Ascending aorta (tissue), 2 donors: Measurements from ENCODE around the gene DEPDC5. TPM values are rescaled to one million over a fixed set of nuclear protein-coding genes. Genes with fewer than 3 reads are reported as not detected.

ENCODE experiments used
- DNase-seq, 2 donors: peaks; one replicate each; pipeline ENCODE4 v3.0.0-alpha.2; 2019; ENCODE audit warnings: low spot score in 2 of 2
- H3K27ac ChIP-seq, 2 donors: fragments of 200-600 bp; sonication (generic); one replicate each; pipeline ENCODE4 v1.5.1; 2016 to 2017; ENCODE audit warnings: mild to moderate bottlenecking in 1 of 2
- H3K27me3 ChIP-seq: fragments of 200-600 bp; sonication (generic); one replicate; pipeline ENCODE4 v1.5.1; 2017
- H3K36me3 ChIP-seq, 2 donors: fragments of 200-600 bp; sonication (generic); one replicate each; pipeline ENCODE4 v1.5.1; 2016
- H3K4me1 ChIP-seq, 2 donors: fragments of 200-600 bp; sonication (generic); one replicate each; pipeline ENCODE4 v1.5.1; 2016 to 2017; ENCODE audit warnings: mild to moderate bottlenecking in 1 of 2
- H3K4me3 ChIP-seq, 2 donors: fragments of 200-600 bp; sonication (generic); one replicate each; pipeline ENCODE4 v1.5.1; 2016 to 2017; ENCODE audit warnings: mild to moderate bottlenecking in 1 of 2
- H3K9me3 ChIP-seq, 2 donors: fragments of 200-600 bp; sonication (generic); one replicate each; pipeline ENCODE4 v1.5.1; 2016
- intact Hi-C: fragments of 100-400 bp; cut with DNase I; formaldehyde crosslinking; loops from one replicate; pipeline ENCODE4 v1.15.1; 2023
- total RNA-seq: library from RNA; depleted of rRNA; stranded (reverse); fragments of >200 nt; gene quantifications from one replicate; pipeline ENCODE4 v1.1.0, GENCODE V29; 2016
- TF ChIP-seq, protein P1 (sequence below), 3 experiments: fragments of 200-600 bp in 2 of 3; fragments of 450-650 bp in 1 of 3; sonication (generic) in 2 of 3; IDR thresholded peaks; one replicate each; pipeline ENCODE4 v1.5.1; 2016 to 2019; ENCODE audit warnings: antibody characterized with exemption in 3 of 3, mild to moderate bottlenecking in 1 of 3, moderate library complexity in 1 of 3

The DEPDC5 gene
- total RNA-seq, 1 donor from 2014 or later, result 5.2 TPM

DNA sequence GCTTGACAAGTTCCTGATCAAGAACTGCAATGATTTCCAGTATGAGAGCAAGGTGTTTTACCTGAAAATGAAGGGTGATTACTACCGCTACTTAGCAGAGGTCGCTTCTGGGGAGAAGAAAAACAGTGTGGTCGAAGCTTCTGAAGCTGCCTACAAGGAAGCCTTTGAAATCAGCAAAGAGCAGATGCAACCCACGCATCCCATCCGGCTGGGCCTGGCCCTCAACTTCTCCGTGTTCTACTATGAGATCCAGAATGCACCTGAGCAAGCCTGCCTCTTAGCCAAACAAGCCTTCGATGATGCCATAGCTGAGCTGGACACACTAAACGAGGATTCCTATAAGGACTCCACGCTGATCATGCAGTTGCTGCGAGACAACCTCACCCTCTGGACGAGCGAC lies 202.5 kb downstream of the DEPDC5 start:
- no peaks in the 10 kb centered on the region for H3K9me3 ChIP-seq
- H3K4me3 ChIP-seq, result no peak overlapping the region
- DNase-seq, result no peak
- peaks cover 21 to 34% of the 10 kb centered on the region in 2 donors for H3K36me3 ChIP-seq
- H3K4me1 ChIP-seq, result peaks cover 8 to 34% of the 10 kb centered on the region in 2 donors
- intact Hi-C loops, result loop anchor here (2.0 kb wide), 1 partner anchor 14 kb away; no protein-coding TSS in a partner anchor
- no peaks in the 10 kb centered on the region for H3K27me3 ChIP-seq
- TF ChIP-seq, protein P1, sequence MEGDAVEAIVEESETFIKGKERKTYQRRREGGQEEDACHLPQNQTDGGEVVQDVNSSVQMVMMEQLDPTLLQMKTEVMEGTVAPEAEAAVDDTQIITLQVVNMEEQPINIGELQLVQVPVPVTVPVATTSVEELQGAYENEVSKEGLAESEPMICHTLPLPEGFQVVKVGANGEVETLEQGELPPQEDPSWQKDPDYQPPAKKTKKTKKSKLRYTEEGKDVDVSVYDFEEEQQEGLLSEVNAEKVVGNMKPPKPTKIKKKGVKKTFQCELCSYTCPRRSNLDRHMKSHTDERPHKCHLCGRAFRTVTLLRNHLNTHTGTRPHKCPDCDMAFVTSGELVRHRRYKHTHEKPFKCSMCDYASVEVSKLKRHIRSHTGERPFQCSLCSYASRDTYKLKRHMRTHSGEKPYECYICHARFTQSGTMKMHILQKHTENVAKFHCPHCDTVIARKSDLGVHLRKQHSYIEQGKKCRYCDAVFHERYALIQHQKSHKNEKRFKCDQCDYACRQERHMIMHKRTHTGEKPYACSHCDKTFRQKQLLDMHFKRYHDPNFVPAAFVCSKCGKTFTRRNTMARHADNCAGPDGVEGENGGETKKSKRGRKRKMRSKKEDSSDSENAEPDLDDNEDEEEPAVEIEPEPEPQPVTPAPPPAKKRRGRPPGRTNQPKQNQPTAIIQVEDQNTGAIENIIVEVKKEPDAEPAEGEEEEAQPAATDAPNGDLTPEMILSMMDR (IDR thresholded peaks at IDR 0.05), result no peak
- no peak overlapping the region for H3K27ac ChIP-seq

Other genes starting within 250 kb of the DEPDC5 start
- 110 TPM for gene PISD, start 91.8 kb upstream of the DEPDC5 start, total RNA-seq
- 17.2 TPM for gene PRR14L, start 3.9 kb upstream of the DEPDC5 start, total RNA-seq
- gene YWHAH, start 190.5 kb downstream of the DEPDC5 start, total RNA-seq, result 139 TPM